H1 (cell line): ENCODE results near the gene KCTD3. TPM values are rescaled to one million over a fixed set of nuclear protein-coding genes. Genes with fewer than 3 reads are reported as not detected.

ENCODE experiments used
- polyA plus RNA-seq, 7 experiments: library from polyadenylated mRNA; depleted of rRNA in 3 of 7; stranded (reverse) in 5 of 7; unstranded in 2 of 7; fragments of >200 nt in 5 of 7; fragments of 200-250 nt in 2 of 7; gene quantifications; 1 replicate in 5 of 7; 2 replicates in 1 of 7; 4 replicates in 1 of 7; pipeline versions ENCODE4 v1.2.1 to v1.2.3, GENCODE V29; 2011 to 2013; ENCODE audit warnings: missing spikeins in 2 of 7, mixed read lengths in 2 of 7
- total RNA-seq: library from RNA; stranded (reverse); fragmentation: NEBNext Ultra II Directional; extraction: Animal tissue kit (Norgen Biotek cat#: 25700); gene quantifications from 2 replicates; pipeline ENCODE4 v1.2.1, GENCODE V29; 2021
- TF ChIP-seq, protein P1 (sequence below): fragments of 300-600 bp; sonication (generic); IDR thresholded peaks from 2 replicates; pipeline ENCODE4 v1.7.1; 2012; ENCODE audit warnings: low read length, moderate library complexity, mild to moderate bottlenecking, inconsistent platforms; ENCODE audit not compliant: insufficient replicate concordance

Gene KCTD3
- total and polyA plus RNA-seq, 2 of the 8 experiments (the other 6 are each of a cell fraction or from before 2014, with no cell fraction given) = 43.0 to 55.6 TPM

- TF ChIP-seq, protein P1, sequence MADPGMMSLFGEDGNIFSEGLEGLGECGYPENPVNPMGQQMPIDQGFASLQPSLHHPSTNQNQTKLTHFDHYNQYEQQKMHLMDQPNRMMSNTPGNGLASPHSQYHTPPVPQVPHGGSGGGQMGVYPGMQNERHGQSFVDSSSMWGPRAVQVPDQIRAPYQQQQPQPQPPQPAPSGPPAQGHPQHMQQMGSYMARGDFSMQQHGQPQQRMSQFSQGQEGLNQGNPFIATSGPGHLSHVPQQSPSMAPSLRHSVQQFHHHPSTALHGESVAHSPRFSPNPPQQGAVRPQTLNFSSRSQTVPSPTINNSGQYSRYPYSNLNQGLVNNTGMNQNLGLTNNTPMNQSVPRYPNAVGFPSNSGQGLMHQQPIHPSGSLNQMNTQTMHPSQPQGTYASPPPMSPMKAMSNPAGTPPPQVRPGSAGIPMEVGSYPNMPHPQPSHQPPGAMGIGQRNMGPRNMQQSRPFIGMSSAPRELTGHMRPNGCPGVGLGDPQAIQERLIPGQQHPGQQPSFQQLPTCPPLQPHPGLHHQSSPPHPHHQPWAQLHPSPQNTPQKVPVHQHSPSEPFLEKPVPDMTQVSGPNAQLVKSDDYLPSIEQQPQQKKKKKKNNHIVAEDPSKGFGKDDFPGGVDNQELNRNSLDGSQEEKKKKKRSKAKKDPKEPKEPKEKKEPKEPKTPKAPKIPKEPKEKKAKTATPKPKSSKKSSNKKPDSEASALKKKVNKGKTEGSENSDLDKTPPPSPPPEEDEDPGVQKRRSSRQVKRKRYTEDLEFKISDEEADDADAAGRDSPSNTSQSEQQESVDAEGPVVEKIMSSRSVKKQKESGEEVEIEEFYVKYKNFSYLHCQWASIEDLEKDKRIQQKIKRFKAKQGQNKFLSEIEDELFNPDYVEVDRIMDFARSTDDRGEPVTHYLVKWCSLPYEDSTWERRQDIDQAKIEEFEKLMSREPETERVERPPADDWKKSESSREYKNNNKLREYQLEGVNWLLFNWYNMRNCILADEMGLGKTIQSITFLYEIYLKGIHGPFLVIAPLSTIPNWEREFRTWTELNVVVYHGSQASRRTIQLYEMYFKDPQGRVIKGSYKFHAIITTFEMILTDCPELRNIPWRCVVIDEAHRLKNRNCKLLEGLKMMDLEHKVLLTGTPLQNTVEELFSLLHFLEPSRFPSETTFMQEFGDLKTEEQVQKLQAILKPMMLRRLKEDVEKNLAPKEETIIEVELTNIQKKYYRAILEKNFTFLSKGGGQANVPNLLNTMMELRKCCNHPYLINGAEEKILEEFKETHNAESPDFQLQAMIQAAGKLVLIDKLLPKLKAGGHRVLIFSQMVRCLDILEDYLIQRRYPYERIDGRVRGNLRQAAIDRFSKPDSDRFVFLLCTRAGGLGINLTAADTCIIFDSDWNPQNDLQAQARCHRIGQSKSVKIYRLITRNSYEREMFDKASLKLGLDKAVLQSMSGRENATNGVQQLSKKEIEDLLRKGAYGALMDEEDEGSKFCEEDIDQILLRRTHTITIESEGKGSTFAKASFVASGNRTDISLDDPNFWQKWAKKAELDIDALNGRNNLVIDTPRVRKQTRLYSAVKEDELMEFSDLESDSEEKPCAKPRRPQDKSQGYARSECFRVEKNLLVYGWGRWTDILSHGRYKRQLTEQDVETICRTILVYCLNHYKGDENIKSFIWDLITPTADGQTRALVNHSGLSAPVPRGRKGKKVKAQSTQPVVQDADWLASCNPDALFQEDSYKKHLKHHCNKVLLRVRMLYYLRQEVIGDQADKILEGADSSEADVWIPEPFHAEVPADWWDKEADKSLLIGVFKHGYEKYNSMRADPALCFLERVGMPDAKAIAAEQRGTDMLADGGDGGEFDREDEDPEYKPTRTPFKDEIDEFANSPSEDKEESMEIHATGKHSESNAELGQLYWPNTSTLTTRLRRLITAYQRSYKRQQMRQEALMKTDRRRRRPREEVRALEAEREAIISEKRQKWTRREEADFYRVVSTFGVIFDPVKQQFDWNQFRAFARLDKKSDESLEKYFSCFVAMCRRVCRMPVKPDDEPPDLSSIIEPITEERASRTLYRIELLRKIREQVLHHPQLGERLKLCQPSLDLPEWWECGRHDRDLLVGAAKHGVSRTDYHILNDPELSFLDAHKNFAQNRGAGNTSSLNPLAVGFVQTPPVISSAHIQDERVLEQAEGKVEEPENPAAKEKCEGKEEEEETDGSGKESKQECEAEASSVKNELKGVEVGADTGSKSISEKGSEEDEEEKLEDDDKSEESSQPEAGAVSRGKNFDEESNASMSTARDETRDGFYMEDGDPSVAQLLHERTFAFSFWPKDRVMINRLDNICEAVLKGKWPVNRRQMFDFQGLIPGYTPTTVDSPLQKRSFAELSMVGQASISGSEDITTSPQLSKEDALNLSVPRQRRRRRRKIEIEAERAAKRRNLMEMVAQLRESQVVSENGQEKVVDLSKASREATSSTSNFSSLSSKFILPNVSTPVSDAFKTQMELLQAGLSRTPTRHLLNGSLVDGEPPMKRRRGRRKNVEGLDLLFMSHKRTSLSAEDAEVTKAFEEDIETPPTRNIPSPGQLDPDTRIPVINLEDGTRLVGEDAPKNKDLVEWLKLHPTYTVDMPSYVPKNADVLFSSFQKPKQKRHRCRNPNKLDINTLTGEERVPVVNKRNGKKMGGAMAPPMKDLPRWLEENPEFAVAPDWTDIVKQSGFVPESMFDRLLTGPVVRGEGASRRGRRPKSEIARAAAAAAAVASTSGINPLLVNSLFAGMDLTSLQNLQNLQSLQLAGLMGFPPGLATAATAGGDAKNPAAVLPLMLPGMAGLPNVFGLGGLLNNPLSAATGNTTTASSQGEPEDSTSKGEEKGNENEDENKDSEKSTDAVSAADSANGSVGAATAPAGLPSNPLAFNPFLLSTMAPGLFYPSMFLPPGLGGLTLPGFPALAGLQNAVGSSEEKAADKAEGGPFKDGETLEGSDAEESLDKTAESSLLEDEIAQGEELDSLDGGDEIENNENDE = peak; percentile 62
Observed at GRCh38 chr1:215651867-215652266, 84.8 kb downstream of the KCTD3 start (continued).
